NB4 (cell line): ENCODE data around the gene DRG2.

ENCODE experiments used
- DNase-seq: peaks from one replicate; pipeline ENCODE4 v3.0.0; 2010; ENCODE audit warnings: low read depth
- H3K4me3 ChIP-seq: one replicate; pipeline ENCODE4 v1.5.1; 2011; ENCODE audit warnings: mild to moderate bottlenecking, low read depth, low read length, moderate library complexity
- CTCF ChIP-seq: IDR thresholded peaks from one replicate; pipeline ENCODE4 v1.5.1; 2012; ENCODE audit warnings: low read depth, low read length
- MAX ChIP-seq: IDR thresholded peaks from 2 replicates; pipeline ENCODE4 v1.6.1; 2011; ENCODE audit warnings: low read depth, low read length
- MYC ChIP-seq: IDR thresholded peaks from 2 replicates; pipeline ENCODE4 v1.6.1; 2011; ENCODE audit warnings: low read depth, low read length
- POLR2A ChIP-seq: IDR thresholded peaks from 2 replicates; pipeline ENCODE4 v1.6.1; 2011; ENCODE audit warnings: mild to moderate bottlenecking; ENCODE audit not compliant: insufficient read length; ENCODE audit errors: extremely low read depth

The DRG2 gene

GRCh38 chr17:18087610-18088491, at the start of gene DRG2:
Gene DRG2 (plus strand): TSS chr17:18087948. CDS start chr17:18088024, 76 bp downstream.
- peak; percentile 80 for TF ChIP-seq MAX
- TF ChIP-seq MYC, result peak; percentile 95
- peak; percentile 76 for TF ChIP-seq POLR2A
- no peak for TF ChIP-seq CTCF
- peak; percentile 96 for DNase-seq
- peak within 1 kb of the TSS; percentile 86 for H3K4me3 ChIP-seq

GRCh38 chr17:18038149-18038850, 49.4 kb upstream of the DRG2 start:
- TF ChIP-seq MAX (no peak), CTCF (no peak), MYC (no peak), POLR2A (no peak)
- H3K4me3 ChIP-seq, result peak overlapping the region; percentile 83
- DNase-seq, result peak; percentile 83

GRCh38 chr17:18038861-18039534, 48.8 kb upstream of the DRG2 start, which contains the start of the genes ATPAF2 and GID4:
Gene ATPAF2 (minus strand): TSS chr17:18039168. CDS start chr17:18039013, 155 bp downstream.
Gene GID4 (plus strand): TSS chr17:18039408. CDS start chr17:18039465, 57 bp downstream.
- DNase-seq, result peak; percentile 100
- TF ChIP-seq MAX (peak; percentile 98), MYC (peak; percentile 86), POLR2A (no peak)
- peak within 1 kb of the TSS; percentile 83 for H3K4me3 ChIP-seq

- TF ChIP-seq CTCF (no peak), MYC (no peak), POLR2A (no peak), MAX (no peak)
- DNase-seq, result peak; percentile 45
- H3K4me3 ChIP-seq, result peak overlapping the region; percentile 83
Observed at GRCh38 chr17:18039535-18040260, 48.0 kb upstream of the DRG2 start.

GRCh38 chr17:18040261-18040858, 47.4 kb upstream of the DRG2 start:
- DNase-seq, result peak; percentile 24
- TF ChIP-seq MYC (no peak), MAX (no peak), POLR2A (no peak), CTCF (no peak)
- H3K4me3 ChIP-seq, result peak overlapping the region; percentile 83
